DMS79 (cell line): Measurements from ENCODE around the gene SIGMAR1.

ENCODE experiments used
- DNase-seq: peaks from one replicate; lab custom pipeline; 2025; lab: John Stamatoyannopoulos, UW

SIGMAR1 gene

DNA sequence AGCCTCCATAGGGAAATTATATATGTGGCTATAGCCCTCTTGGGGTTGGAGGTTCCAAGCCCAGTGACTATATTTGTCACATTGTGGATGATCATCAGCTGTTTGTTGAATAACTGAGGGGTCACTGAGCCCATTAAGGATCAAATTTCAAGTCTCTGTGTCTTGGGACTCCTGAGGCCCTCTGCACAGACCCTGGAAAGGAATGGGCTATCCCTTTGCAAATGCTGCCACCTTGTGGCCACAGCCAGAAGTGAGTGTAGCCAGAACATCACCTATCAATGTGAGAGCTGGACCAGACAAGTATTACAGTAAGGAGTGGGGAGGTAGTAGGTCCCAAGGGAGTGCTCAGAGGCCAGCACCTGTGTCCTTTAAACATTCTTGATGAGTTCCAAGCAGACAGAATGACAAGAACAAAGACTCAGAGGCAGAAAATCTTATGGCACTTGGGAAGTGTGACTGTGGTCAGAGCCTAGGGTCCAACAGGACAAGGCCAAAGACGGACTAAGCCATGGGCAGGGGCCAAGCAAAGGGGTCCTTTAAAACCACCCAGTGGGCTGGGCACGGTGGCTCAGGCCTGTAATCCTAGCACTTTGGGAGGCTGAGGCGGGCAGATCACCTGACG, 33.9 kb downstream of the SIGMAR1 start:
- peak; percentile 67 for DNase-seq

- DNase-seq: no peak
Observed at GRCh38 chr9:34601937-34602573, 35.5 kb downstream of the SIGMAR1 start.

- no peak for DNase-seq
Observed at GRCh38 chr9:34600908-34601307, 36.7 kb downstream of the SIGMAR1 start.

DNA sequence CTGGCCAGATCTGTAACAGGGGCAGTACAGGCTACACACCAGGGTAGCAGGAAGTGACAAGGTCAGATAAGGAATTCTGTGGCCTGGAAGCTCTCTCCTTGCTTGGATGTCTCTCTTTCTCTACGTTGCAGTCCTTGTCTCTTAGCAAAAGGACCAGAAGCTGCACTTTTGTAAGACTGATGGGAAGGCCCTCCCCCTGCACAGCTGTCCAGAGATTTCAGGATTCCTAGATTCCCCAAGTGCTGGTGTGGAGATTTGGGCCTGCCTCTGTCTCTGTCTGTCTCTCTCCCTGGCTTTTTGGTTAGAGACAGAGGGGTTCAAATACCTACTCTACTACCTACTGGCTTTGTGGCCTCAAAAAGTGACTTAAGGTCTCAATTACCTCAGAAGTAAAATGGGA, 38.0 kb downstream of the SIGMAR1 start:
- no peak for DNase-seq

GRCh38 chr9:34594177-34594576, 43.4 kb downstream of the SIGMAR1 start:
- DNase-seq: no peak

GRCh38 chr9:34592895-34593601, 44.5 kb downstream of the SIGMAR1 start:
- DNase-seq: no peak

DNA sequence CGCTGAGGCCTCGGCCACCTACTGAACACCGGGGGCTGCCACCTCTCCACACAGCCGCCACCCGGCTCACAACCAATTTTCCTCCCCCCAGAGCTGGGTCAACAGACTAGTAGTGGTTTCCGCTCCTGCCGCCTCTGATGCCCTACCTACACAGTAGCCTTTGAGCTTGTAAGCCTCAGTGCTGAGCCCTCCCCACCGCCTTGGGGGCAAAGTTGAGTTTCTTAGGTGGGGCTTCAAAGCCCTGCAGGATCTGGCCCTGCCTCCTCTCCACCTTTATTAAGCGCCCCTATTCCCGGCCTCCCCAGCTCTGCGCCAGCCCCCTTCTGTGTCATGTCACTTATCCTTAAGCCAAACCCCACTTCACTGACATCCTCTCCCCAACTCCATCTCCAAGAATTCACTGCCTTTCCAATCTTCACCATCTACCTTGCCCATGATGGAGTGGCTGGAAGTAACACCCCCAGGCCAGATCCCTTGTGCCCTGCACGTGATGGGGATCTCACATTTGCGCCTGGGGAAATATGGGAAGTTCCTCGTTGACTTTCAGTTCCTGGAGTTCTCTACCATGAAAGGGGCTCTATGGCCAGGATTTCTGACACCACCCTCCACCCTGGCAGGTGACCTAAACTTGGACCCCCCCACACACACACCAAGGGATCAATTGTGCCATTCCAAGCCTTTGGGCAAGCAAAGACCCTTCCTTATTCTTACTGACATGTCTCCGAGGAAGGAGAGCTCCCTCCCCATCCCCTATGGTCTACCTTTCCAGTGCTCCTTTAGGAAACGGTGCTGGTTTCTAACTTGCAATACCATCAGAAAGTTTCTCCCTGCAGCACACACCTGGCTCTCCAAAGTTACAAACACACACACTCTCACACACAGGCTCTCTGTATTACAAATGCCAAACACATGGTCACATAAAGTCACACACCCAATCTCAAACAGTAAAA, 45.4 kb downstream of the SIGMAR1 start:
- DNase-seq: no peak

DNA sequence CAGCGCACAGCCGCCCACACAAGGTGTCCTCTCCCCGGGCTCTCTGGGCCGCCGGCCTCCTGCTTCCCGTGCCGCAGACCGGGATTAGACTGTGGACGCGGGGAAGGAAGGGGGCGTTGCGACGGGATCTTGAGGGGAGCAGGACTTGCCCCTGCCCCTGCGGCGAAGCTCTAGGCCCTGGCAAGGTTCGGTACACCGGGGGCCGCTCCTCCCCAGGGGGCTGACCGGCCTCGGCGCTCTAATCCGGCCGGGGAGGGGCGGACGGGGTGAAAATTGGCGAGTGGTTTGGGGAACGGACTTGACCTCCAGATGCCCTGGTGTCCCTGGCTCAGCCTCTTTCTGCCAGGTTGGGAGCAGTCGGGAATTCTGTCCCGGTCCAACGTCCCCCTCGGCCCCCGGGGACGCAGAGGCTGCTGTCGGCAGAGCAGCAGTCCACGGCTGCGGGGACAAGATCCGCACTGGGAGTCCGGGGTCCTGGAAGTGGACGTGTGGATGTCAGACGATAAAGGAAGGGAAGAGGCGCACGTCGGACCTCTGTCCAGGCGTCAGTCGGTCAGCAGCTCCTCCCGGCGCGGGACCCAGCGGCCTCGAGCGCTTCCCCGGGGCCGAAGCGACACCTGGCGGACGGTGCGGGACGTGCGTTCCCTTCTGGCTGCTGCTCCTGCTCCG, 46.2 kb downstream of the SIGMAR1 start:
- no peak for DNase-seq

DNA sequence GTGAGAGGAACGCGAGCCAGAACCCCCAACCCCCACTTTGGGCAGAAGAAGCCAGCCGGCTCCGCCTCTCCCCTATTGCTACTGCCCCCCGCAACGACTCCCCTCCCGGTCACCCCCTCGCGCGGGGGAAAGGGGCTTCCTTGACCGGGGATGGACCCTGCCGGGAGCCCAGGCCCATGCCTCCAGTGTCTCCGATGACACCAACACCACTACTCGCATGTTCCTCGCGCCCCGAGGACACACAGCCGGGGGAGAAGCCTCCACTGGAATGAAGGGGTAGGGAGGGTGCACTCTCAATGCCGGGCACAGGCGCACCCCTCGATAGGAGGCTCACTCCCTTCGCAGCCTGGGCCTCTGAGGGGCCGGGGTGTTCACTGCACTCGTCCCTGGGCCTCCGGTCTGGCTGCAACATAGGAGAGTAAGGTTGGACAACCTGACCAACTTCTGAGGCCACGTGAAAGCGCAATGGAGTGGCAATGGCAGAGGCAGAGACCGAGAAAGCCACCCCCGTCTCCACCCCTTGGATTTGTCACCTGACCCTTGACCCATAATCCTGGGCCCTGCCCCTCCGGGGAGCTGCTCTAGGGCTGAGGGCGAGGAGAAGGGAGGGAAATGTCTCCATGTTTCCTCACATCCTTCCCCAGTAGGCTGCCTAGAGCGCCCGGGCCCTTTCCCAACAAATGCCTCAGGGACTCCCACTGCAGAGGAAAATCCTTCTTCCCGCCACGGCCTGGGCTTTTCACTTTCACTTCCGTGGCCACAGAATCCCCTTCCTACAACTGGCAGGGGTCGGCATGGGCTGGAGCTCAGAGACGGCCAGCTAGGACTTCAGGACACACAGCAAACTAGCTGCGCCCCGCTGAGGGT, 47.0 kb downstream of the SIGMAR1 start:
- no peak for DNase-seq

GRCh38 chr9:34589636-34590380, 47.8 kb downstream of the SIGMAR1 start, which contains the start of gene CNTFR:
Gene CNTFR (minus strand): TSS chr9:34589724. CDS start chr9:34568981, 20,743 bp downstream.
- no peak for DNase-seq

DNA sequence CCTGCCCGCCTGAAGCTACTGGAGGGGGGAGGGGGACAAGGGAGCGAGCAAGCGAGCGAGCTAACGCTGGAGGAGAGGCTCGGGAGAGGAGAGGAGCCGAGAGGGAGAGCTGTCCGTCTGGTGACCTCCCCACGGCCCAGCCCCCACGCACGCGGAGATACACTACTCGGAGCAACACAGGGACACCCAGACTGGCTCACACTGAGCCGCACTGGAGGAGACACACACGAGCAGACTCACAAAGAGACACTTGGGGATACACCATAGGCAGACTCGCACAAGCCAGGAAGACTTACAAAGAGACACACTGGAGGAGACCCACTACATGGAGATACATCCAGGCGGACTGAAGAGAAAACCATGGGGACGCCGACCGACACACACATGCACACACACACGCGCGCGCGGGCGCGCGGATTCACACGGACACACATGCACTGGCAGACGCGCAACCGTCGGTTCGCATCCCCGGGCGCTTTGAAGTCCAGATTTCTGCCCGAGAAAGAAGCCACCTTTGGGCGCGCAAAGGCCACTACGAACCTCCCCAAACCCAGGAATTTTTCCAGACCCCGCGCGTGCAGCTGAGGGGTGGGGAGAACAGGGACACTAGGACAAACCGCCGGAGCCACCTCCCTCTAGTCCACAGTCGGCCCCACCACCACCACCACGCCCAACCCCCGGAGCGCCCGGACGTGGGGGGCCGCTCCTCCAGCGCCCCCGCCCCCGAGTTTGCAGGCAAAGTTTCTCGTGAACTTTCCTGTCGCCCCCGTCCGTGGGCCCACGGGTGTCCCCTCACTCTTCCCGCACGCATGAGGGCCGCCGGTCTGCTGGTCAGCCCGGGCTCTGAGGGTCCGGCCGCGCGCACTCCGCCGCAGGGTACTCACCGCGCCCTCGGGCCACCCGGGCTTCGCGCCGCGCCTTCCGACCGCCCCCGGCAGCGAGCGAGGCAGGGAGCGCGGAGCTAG, 48.6 kb downstream of the SIGMAR1 start:
- no peak for DNase-seq

GRCh38 chr9:34587271-34587670, 50.3 kb downstream of the SIGMAR1 start:
- DNase-seq: no peak

- DNase-seq: no peak
Observed at GRCh38 chr9:34585946-34586669, 51.5 kb downstream of the SIGMAR1 start.

- no peak for DNase-seq
Observed at GRCh38 chr9:34584970-34585369, 52.6 kb downstream of the SIGMAR1 start.
